OCI-LY3 (cell line): Measurements from ENCODE around the gene ANGPTL1.

Source experiments
- CTCF ChIP-seq: fragments of 200-600, 300-600 bp; sonication (generic); IDR thresholded peaks from 2 replicates; pipeline ENCODE4 v1.5.1; 2014; ENCODE audit warnings: antibody characterized with exemption, low read length, low read depth
- EZH2phosphoT487 ChIP-seq: fragments of 200-600 bp; shearing (Covaris generic); IDR thresholded peaks from 2 replicates; pipeline ENCODE4 v1.6.1; 2018; ENCODE audit warnings: antibody characterized with exemption, mixed run types, low read depth

- TF ChIP-seq CTCF (no peak), EZH2phosphoT487 (no peak)
These were observed 68.0 kb downstream of the ANGPTL1 start for GRCh38 chr1:178802873-178803272.
